Activated CD8-positive, alpha-beta memory T cell treated with anti-CD3 and anti-CD28 coated beads for 4 hours (primary cell): ENCODE data around the gene USP17L17.
"Not testable (repeated sequence)": the region's sequence is repeated elsewhere in the genome, so short reads cannot be mapped to it uniquely, and the experiment has no call there.

Experiments
- DNase-seq, 2 donors: peaks; one replicate each; pipeline ENCODE4 v3.0.0-alpha.2; 2020; ENCODE audit warnings: low read depth in 2 of 2

The USP17L17 gene

DNA sequence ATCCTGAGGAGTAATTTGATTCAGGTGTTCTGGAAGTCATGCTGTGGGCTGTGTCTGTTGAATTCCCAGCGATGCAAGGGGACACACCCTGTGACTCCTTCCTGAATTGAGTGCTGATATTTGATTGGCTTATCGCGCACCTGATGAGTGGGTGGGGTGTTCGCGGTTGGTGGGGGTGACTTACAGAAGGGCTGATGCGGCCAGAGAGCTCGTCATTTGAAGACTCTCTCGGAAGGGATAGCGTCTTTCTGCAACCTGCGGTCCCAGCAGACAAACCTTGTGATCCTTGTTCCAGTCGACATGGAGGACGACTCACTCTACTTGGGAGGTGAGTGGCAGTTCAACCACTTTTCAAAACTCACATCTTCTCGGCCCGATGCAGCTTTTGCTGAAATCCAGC lies at the start of gene USP17L17:
Gene USP17L17 (plus strand): TSS at position 301 of the 400 bp plus-strand sequence. CDS start 0 bp downstream, at position 301.
- not testable (repeated sequence) for DNase-seq

DNA sequence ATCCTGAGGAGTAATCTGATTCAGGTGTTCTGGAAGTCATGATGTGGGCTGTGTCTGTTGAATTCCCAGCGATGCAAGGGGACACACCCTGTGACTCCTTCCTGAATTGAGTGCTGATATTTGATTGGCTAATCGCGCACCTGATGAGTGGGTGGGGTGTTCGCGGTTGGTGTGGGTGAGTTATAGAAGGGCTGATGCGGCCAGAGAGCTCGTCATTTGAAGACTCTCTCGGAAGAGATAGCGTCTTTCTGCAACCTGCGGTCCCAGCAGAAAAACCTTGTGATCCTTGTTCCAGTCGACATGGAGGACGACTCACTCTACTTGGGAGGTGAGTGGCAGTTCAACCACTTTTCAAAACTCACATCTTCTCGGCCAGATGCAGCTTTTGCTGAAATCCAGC lies 33.3 kb upstream of the USP17L17 start, which contains the start of gene USP17L10:
Gene USP17L10 (plus strand): TSS at position 301 of the 400 bp plus-strand sequence. CDS start 0 bp downstream, at position 301.
- not testable (repeated sequence) for DNase-seq

GRCh38 chr4:9214701-9215100 lies 29.0 kb upstream of the USP17L17 start:
- not testable (repeated sequence) for DNase-seq

DNA sequence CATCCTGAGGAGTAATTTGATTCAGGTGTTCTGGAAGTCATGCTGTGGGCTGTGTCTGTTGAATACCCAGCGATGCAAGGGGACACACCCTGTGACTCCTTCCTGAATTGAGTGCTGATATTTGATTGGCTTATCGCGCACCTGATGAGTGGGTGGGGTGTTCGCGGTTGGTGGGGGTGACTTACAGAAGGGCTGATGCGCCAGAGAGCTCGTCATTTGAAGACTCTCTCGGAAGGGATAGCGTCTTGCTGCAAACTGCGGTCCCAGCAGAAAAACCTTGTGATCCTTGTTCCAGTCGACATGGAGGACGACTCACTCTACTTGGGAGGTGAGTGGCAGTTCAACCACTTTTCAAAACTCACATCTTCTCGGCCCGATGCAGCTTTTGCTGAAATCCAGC lies 28.6 kb upstream of the USP17L17 start, which contains the start of gene USP17L11:
Gene USP17L11 (plus strand): TSS at position 301 of the 400 bp plus-strand sequence. CDS start 0 bp downstream, at position 301.
- not testable (repeated sequence) for DNase-seq

DNA sequence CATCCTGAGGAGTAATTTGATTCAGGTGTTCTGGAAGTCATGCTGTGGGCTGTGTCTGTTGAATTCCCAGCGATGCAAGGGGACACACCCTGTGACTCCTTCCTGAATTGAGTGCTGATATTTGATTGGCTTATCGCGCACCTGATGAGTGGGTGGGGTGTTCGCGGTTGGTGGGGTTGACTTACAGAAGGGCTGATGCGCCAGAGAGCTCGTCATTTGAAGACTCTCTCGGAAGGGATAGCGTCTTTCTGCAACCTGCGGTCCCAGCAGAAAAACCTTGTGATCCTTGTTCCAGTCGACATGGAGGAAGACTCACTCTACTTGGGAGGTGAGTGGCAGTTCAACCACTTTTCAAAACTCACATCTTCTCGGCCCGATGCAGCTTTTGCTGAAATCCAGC lies 23.8 kb upstream of the USP17L17 start, which contains the start of gene USP17L12:
Gene USP17L12 (plus strand): TSS at position 301 of the 400 bp plus-strand sequence. CDS start 0 bp downstream, at position 301.
- DNase-seq: not testable (repeated sequence)

DNA sequence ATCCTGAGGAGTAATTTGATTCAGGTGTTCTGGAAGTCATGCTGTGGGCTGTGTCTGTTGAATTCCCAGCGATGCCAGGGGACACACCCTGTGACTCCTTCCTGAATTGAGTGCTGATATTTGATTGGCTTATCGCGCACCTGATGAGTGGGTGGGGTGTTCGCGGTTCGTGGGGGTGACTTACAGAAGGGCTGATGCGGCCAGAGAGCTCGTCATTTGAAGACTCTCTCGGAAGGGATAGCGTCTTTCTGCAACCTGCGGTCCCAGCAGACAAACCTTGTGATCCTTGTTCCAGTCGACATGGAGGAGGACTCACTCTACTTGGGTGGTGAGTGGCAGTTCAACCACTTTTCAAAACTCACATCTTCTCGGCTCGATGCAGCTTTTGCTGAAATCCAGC lies 19.1 kb upstream of the USP17L17 start, which contains the start of gene USP17L13:
Gene USP17L13 (plus strand): TSS at position 301 of the 400 bp plus-strand sequence. CDS start 0 bp downstream, at position 301.
- DNase-seq: not testable (repeated sequence)

GRCh38 chr4:9230249-9230648 lies 13.4 kb upstream of the USP17L17 start:
- DNase-seq: not testable (repeated sequence)

GRCh38 chr4:9234085-9234484 lies 9.6 kb upstream of the USP17L17 start, which contains the start of gene USP17L15:
Gene USP17L15, plus strand, starts transcription at chr4:9234385. Its CDS starts 0 bp downstream, at chr4:9234385.
- not testable (repeated sequence) for DNase-seq

GRCh38 chr4:9238461-9238860 lies 5.2 kb upstream of the USP17L17 start:
- DNase-seq: not testable (repeated sequence)

DNA sequence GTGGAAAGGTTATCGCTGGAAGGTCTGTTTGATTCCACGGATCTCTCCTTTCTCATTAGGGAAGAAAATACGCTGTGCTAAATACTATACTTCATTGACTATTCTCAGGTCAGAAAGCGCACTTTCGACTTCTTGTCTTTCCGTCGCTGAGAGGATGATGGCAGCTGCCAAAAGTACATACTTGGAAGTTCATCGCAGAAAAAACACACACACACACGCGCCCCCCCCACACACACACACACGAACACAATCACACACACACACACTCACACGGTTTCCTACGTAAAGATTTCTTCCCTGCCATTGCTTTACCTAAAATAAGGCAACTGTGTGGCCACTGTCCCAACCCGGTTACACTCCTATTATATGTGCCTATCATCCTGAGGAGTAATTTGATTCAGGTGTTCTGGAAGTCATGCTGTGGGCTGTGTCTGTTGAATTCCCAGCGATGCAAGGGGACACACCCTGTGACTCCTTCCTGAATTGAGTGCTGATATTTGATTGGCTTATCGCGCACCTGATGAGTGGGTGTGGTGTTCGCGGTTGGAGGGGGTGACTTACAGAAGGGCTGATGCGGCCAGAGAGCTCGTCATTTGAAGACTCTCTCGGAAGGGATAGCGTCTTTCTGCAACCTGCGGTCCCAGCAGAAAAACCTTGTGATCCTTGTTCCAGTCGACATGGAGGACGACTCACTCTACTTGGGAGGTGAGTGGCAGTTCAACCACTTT lies 4.4 kb downstream of the USP17L17 start, which contains the start of gene USP17L18:
Gene USP17L18 (plus strand): TSS at position 678 of the 728 bp plus-strand sequence. CDS start 0 bp downstream, at position 678.
- not testable (repeated sequence) for DNase-seq

DNA sequence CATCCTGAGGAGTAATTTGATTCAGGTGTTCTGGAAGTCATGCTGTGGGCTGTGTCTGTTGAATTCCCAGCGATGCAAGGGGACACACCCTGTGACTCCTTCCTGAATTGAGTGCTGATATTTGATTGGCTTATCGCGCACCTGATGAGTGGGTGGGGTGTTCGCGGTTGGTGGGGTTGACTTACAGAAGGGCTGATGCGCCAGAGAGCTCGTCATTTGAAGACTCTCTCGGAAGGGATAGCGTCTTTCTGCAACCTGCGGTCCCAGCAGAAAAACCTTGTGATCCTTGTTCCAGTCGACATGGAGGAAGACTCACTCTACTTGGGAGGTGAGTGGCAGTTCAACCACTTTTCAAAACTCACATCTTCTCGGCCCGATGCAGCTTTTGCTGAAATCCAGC lies 9.4 kb downstream of the USP17L17 start, which contains the start of gene USP17L19:
Gene USP17L19 (plus strand): TSS at position 301 of the 400 bp plus-strand sequence. CDS start 0 bp downstream, at position 301.
- not testable (repeated sequence) for DNase-seq

DNA sequence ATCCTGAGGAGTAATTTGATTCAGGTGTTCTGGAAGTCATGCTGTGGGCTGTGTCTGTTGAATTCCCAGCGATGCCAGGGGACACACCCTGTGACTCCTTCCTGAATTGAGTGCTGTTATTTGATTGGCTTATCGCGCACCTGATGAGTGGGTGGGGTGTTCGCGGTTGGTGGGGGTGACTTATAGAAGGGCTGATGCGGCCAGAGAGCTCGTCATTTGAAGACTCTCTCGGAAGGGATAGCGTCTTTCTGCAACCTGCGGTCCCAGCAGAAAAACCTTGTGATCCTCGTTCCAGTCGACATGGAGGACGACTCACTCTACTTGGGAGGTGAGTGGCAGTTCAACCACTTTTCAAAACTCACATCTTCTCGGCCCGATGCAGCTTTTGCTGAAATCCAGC lies 14.1 kb downstream of the USP17L17 start, which contains the start of gene USP17L20:
Gene USP17L20 (plus strand): TSS at position 301 of the 400 bp plus-strand sequence. CDS start 0 bp downstream, at position 301.
- DNase-seq: not testable (repeated sequence)

- DNase-seq: not testable (repeated sequence)
Observed at GRCh38 chr4:9262572-9262971, 18.9 kb downstream of the USP17L17 start, which contains the start of gene USP17L21. Gene USP17L21, plus strand, starts transcription at chr4:9262872. Its CDS starts 0 bp downstream, at chr4:9262872.

- DNase-seq: not testable (repeated sequence)
Observed at GRCh38 chr4:9267319-9267718, 23.6 kb downstream of the USP17L17 start, which contains the start of gene USP17L22. Gene USP17L22, plus strand, starts transcription at chr4:9267619. Its CDS starts 0 bp downstream, at chr4:9267619.

DNA sequence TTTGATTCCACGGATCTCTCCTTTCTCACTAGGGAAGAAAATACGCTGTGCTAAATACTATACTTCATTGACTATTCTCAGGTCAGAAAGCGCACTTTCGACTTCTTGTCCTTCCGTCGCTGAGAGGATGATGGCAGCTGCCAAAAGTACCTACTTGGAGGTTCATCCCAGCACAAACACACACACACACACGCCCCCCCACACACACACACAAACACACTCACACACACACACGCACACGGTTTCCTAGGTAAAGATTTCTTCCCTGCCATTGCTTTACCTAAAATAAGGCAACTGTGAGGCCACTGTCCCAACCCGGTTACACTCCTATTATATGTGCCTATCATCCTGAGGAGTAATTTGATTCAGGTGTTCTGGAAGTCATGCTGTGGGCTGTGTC lies 28.0 kb downstream of the USP17L17 start:
- DNase-seq: not testable (repeated sequence)
